Measurements from ENCODE around the gene PMS1.
"Not testable (repeated sequence)": the region's sequence is repeated elsewhere in the genome, so short reads cannot be mapped to it uniquely, and the experiment has no call there.

The PMS1 gene

GRCh38 chr2:189783927-189784867, at the start of gene PMS1, which contains the start of gene ORMDL1:
PMS1 (plus strand) TSS chr2:189784450; CDS start chr2:189791810, 7,360 bp downstream.
ORMDL1 (minus strand) TSS chr2:189784339; CDS start chr2:189782595, 1,744 bp downstream.
- peak within 1 kb of the TSS; percentile 66 for H3K4me3 ChIP-seq (ENCODE audit: low read depth, low read length)

GRCh38 chr2:189751080-189751658, 33.1 kb upstream of the PMS1 start:
- no peak overlapping the region for H3K4me3 ChIP-seq (ENCODE audit: low read depth, low read length)
- TF ChIP-seq CTCF (IDR thresholded peaks at IDR 0.05; ENCODE audit: control insufficient read depth, extremely low read depth, insufficient read depth), result peak; percentile 62
- DNase-seq (ENCODE audit: low read depth), result no peak

More at GRCh38 chr2:189783927-189784867, at the start of gene PMS1, which contains the start of gene ORMDL1:
- peak; percentile 85 for DNase-seq (ENCODE audit: low read depth)
- no peak for TF ChIP-seq CTCF (IDR thresholded peaks at IDR 0.05; ENCODE audit: control insufficient read depth, extremely low read depth, insufficient read depth)

DNA sequence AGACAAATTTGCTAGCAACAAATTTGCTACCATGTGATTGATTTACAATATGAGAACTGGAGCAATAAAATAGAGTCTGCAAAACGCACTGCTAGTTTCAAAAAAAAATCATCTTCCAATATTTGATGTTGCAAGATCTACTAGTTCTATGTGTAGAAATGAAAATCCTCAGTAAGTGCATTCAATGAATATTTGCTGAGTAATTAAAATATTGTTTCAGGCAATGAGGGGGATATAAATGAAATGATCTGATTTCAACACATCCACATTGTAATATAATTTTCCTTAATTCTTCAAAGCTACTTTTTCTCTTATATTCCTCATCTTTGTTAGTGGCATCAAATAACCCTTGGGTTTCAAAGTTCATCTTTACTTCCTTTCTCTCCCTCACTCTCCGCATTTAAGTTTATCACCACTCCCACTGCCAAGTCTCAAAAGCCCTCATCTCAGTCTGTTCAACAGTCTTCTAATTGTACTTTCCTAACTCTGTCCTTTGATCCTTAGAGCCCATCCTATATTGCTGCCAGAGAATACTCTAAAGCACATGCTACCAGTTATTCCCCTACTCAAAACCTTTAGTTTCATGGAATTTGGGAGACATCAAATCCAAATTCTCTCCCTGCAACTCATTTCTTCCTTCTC, 27.8 kb upstream of the PMS1 start:
- H3K4me3 ChIP-seq (ENCODE audit: low read depth, low read length), result no peak overlapping the region
- TF ChIP-seq CTCF (IDR thresholded peaks at IDR 0.05; ENCODE audit: control insufficient read depth, extremely low read depth, insufficient read depth), result no peak
- DNase-seq (ENCODE audit: low read depth), result no peak

DNA sequence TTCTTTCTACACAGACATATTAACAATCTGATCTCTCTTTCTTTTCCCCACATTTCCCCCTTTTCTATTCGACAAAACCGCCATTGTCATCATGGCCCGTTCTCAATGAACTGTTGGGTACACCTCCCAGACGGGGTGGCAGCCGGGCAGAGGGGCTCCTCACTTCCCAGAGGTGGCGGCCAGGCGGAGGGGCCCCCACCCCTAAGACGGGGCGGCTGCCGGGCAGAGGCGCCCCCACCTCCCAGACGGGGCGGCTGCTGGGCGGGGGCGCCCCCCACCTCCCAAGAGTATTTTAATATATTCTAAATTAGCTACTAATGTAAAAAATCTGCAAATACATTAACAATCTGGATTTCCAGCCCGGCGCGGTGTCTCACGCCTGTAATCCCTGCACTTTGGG, 24.1 kb upstream of the PMS1 start:
- H3K4me3 ChIP-seq (ENCODE audit: low read depth, low read length); DNase-seq (ENCODE audit: low read depth): not testable (repeated sequence)

DNA sequence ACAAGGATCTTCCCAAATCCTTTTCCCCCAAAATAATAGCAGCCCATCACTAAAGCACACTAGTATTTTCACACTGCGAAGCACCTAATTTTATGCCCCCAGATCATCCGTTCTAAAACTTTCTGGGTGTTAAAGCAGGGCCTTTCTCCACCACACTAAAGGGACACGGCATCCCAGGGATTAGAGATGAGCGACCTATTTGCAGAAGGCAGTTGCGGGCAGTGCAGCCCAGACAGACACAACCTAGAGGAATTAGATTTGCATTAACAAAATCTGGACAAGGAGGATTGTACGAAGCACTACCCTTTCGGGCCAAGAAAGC, 22.1 kb upstream of the PMS1 start:
- H3K4me3 ChIP-seq (ENCODE audit: low read depth, low read length), result peak overlapping the region; percentile 72
- no peak for DNase-seq (ENCODE audit: low read depth)
- no peak for TF ChIP-seq CTCF (IDR thresholded peaks at IDR 0.05; ENCODE audit: control insufficient read depth, extremely low read depth, insufficient read depth)

DNA sequence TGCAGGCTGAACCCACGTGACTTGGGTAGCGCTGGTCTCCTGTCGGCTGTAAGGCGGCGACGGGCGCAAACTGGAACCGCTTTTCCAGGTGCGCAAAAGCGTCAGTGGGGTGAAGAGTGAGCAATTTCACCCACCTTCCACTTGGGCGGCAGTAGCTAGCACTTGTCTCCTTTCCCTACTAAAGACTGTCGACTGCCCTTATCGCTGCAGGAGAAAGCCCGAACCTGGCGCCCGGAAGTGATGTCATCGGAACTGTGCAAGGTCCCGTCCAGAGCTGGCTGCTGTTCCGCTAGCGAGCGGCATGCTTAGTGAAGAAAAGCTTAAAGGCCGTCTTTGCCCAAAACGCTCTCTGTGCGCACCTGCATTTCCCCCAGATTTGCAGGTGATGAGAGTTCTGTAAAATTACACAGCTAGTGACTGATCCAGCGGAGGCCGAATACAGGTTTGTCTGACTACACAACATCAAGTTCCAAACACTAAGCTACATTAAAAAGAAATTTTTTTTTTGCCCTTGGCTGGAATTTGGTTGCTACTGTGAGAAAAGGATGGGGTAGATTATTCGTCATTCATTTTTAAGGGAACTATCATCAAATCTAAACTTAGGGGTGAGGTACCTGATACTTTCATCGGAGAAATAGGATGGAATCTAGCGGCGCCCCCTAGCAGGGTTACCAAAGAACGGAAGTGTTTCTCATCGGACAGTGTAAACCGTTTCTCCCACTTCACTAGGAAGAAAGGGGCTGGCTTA, 21.5 kb upstream of the PMS1 start, which contains the start of gene OSGEPL1:
TSS of gene OSGEPL1 (minus strand) at position 242 of the 748 bp plus-strand sequence. CDS start 1,152 bp downstream, outside the sequence.
- H3K4me3 ChIP-seq (ENCODE audit: low read depth, low read length), result peak within 1 kb of the TSS; percentile 72
- TF ChIP-seq CTCF (IDR thresholded peaks at IDR 0.05; ENCODE audit: control insufficient read depth, extremely low read depth, insufficient read depth), result peak; percentile 65
- DNase-seq (ENCODE audit: low read depth), result peak; percentile 86

Data from LNCaP clone FGC (cell line).